HepG2 (cell line): Measurements from ENCODE around the gene SLC2A4. TPM values are rescaled to one million over a fixed set of nuclear protein-coding genes. Genes with fewer than 3 reads are reported as not detected.

Experiments used
- ETV6 ChIP-seq: sonication (generic); formaldehyde crosslinking; conservative IDR thresholded peaks from 2 replicates; pipeline ENCODE4 v1.4.0; 2020; ENCODE audit warnings: missing genetic modification reagents
- FOXC1 ChIP-seq: sonication (generic); formaldehyde crosslinking; IDR thresholded peaks from 2 replicates; pipeline ENCODE4 v1.8.0; 2022; ENCODE audit warnings: mild to moderate bottlenecking, missing genetic modification reagents, borderline replicate concordance
- HIC2 ChIP-seq: sonication (generic); formaldehyde crosslinking; IDR thresholded peaks from 2 replicates; pipeline ENCODE4 v1.9.0; 2022; ENCODE audit warnings: low read depth, missing genetic modification reagents
- HNRNPLL ChIP-seq: fragments of 200-400 bp; formaldehyde crosslinking; IDR thresholded peaks from 2 replicates; pipeline ENCODE4 v1.6.1; 2017; ENCODE audit warnings: mild to moderate bottlenecking, low read depth, low read length; ENCODE audit not compliant: poor library complexity, severe bottlenecking
- ISL2 ChIP-seq: sonication (generic); formaldehyde crosslinking; IDR thresholded peaks from 2 replicates; pipeline ENCODE4 v1.5.0; 2020; ENCODE audit warnings: missing genetic modification reagents
- KDM3A ChIP-seq: IDR thresholded peaks from 2 replicates; pipeline ENCODE4 v1.6.1; 2018; ENCODE audit warnings: low read depth, missing compliant biosample characterization
- KLF12 ChIP-seq: sonication (generic); formaldehyde crosslinking; IDR thresholded peaks from 2 replicates; pipeline ENCODE4 v1.4.0; 2020; ENCODE audit warnings: missing genetic modification reagents, borderline replicate concordance
- LRRFIP1 ChIP-seq: sonication (generic); formaldehyde crosslinking; conservative IDR thresholded peaks from 2 replicates; pipeline ENCODE4 v1.4.0; 2020; ENCODE audit warnings: missing genetic modification reagents
- MATR3 ChIP-seq: sonication (generic); formaldehyde crosslinking; IDR thresholded peaks from 2 replicates; pipeline ENCODE4 v1.4.0; 2020; ENCODE audit warnings: missing genetic modification reagents
- MXD1 ChIP-seq: sonication (generic); formaldehyde crosslinking; IDR thresholded peaks from 2 replicates; pipeline ENCODE4 v1.4.0; 2020; ENCODE audit warnings: mild to moderate bottlenecking, missing genetic modification reagents
- PRDM4 ChIP-seq: sonication (generic); formaldehyde crosslinking; IDR thresholded peaks from 2 replicates; pipeline ENCODE4 v1.9.0; 2021; ENCODE audit warnings: missing genetic modification reagents, borderline replicate concordance
- RXRB ChIP-seq: IDR thresholded peaks from 2 replicates; pipeline ENCODE4 v1.6.1; 2016; ENCODE audit warnings: borderline replicate concordance, missing genetic modification reagents, missing compliant biosample characterization
- SIN3A ChIP-seq: IDR thresholded peaks from 2 replicates; pipeline ENCODE4 v1.6.1; 2011; ENCODE audit warnings: low read depth, mild to moderate bottlenecking, control low read depth, low read length, borderline replicate concordance
- SMAD1 ChIP-seq: sonication (generic); formaldehyde crosslinking; IDR thresholded peaks from 2 replicates; pipeline ENCODE4 v1.4.0; 2020; ENCODE audit warnings: missing genetic modification reagents, low read depth, mild to moderate bottlenecking, borderline replicate concordance
- SNAPC5 ChIP-seq: sonication (generic); formaldehyde crosslinking; IDR thresholded peaks from 2 replicates; pipeline ENCODE4 v1.8.1; 2023; ENCODE audit warnings: mild to moderate bottlenecking, missing genetic modification reagents, borderline replicate concordance
- SOX6 ChIP-seq, 2 experiments: fragments of 450-650 bp in 1 of 2; sonication (generic) in 1 of 2; formaldehyde crosslinking in 1 of 2; IDR thresholded peaks; 2 replicates each; pipeline versions ENCODE4 v1.4.0 to v1.6.1; 2017 to 2020; ENCODE audit warnings: antibody characterized with exemption in 1 of 2, mild to moderate bottlenecking in 1 of 2, missing genetic modification reagents in 1 of 2
- SSRP1 ChIP-seq: IDR thresholded peaks from 2 replicates; pipeline ENCODE4 v1.6.1; 2016; ENCODE audit warnings: control low read depth
- TEAD3 ChIP-seq: optimal IDR thresholded peaks from 2 replicates; pipeline ENCODE3; 2016; ENCODE audit warnings: borderline replicate concordance
- ZNF468 ChIP-seq: sonication (generic); formaldehyde crosslinking; IDR thresholded peaks from 2 replicates; pipeline ENCODE4 v1.8.0; 2022; ENCODE audit warnings: mild to moderate bottlenecking, moderate library complexity, missing genetic modification reagents
- ZNF501 ChIP-seq: sonication (generic); formaldehyde crosslinking; IDR thresholded peaks from 2 replicates; pipeline ENCODE4 v1.5.1; 2020; ENCODE audit warnings: mild to moderate bottlenecking, moderate library complexity, missing genetic modification reagents
- ZNF546 ChIP-seq: sonication (generic); formaldehyde crosslinking; conservative IDR thresholded peaks from 2 replicates; pipeline ENCODE4 v1.8.1; 2023; ENCODE audit warnings: mild to moderate bottlenecking, missing genetic modification reagents
- ZNF678 ChIP-seq: sonication (generic); formaldehyde crosslinking; IDR thresholded peaks from 2 replicates; pipeline ENCODE4 v1.4.0; 2020; ENCODE audit warnings: mild to moderate bottlenecking, missing genetic modification reagents
- polyA plus RNA-seq, 8 experiments: library from polyadenylated mRNA; depleted of rRNA in 3 of 8; stranded (reverse) in 7 of 8; unstranded in 1 of 8; fragments of >200 nt; fragmentation: Illumina TruSeq in 4 of 8; extraction: Trizol in 4 of 8; gene quantifications; 2 replicates each; pipeline versions ENCODE4 v1.2.1 to v1.2.3, GENCODE V29; 2011 to 2016; ENCODE audit warnings: low read depth in 4 of 8, missing spikeins in 1 of 8, mixed read lengths in 1 of 8; ENCODE audit not compliant: insufficient read depth in 1 of 8
- total RNA-seq, 5 experiments: library from RNA; depleted of rRNA; stranded (reverse); fragments of >200 nt; fragmentation: Illumina TruSeq; extraction: Trizol; gene quantifications; 2 replicates each; pipeline ENCODE4 v1.2.3, GENCODE V29; 2016; ENCODE audit warnings: low read depth in 1 of 5

SLC2A4 gene
- total and polyA plus RNA-seq, 2 of the 13 experiments (the other 11 are each of a cell fraction or from before 2014, with no cell fraction given) = 4.9 to 5.8 TPM

- TF ChIP-seq ZNF678 (CRISPR knock-in tag) = no peak
- no peak for TF ChIP-seq SSRP1
- TF ChIP-seq ISL2 (CRISPR knock-in tag) = peak; percentile 41; the same call in 1 of the 2 replicates
- peak; percentile 65 for TF ChIP-seq TEAD3 (CRISPR knock-in tag)
- 0 out of 2 replicates have a peak, but pooled peaks have one; percentile 22 for TF ChIP-seq SMAD1 (CRISPR knock-in tag)
- TF ChIP-seq FOXC1 (CRISPR knock-in tag) = peak; percentile 54; the same call in 1 of the 2 replicates
- TF ChIP-seq SIN3A = peak; percentile 63; the same call in 1 of the 2 replicates
- peak; percentile 89 for TF ChIP-seq KDM3A (CRISPR knock-in tag)
- no peak for TF ChIP-seq SOX6 (IDR thresholded peaks at IDR 0.05)
- peak; percentile 34; the same call in 1 of the 2 replicates for TF ChIP-seq SOX6 (CRISPR knock-in tag; IDR thresholded peaks at IDR 0.05)
- peak; percentile 66; the same call in 1 of the 2 replicates for TF ChIP-seq HIC2
- TF ChIP-seq LRRFIP1 (CRISPR knock-in tag) = no peak
- peak; percentile 78; the same call in 1 of the 2 replicates for TF ChIP-seq ZNF546 (CRISPR knock-in tag)
- no peak for TF ChIP-seq PRDM4 (CRISPR knock-in tag)
- peak; percentile 64 for TF ChIP-seq HNRNPLL
- peak; percentile 47; the same call in 1 of the 2 replicates for TF ChIP-seq RXRB (CRISPR knock-in tag)
- TF ChIP-seq KLF12 = 0 out of 2 replicates have a peak, but pooled peaks have one; percentile 41
- TF ChIP-seq MATR3 = no peak
- 0 out of 2 replicates have a peak, but pooled peaks have one; percentile 30 for TF ChIP-seq ZNF468 (CRISPR knock-in tag)
- TF ChIP-seq SNAPC5 (CRISPR knock-in tag) = no peak
- TF ChIP-seq MXD1 (CRISPR knock-in tag) = peak; percentile 67; the same call in 1 of the 2 replicates
- TF ChIP-seq ZNF501 (CRISPR knock-in tag) = 0 out of 2 replicates have a peak, but pooled peaks have one; percentile 28
- TF ChIP-seq ETV6 (CRISPR knock-in tag) = peak; percentile 52; the same call in 1 of the 2 replicates
Measured at GRCh38 chr17:7296189-7296861, 14.8 kb downstream of the SLC2A4 start (continued).
